ENCODE data around the gene UNC93A.

The UNC93A gene

GRCh38 chr6:167336844-167337630 is 45.9 kb downstream of the UNC93A start:
- no peak for TF ChIP-seq CTCF (IDR thresholded peaks at IDR 0.05; ENCODE audit: low read depth, low read length, missing control alignments)

GRCh38 chr6:167337675-167338449 is 46.7 kb downstream of the UNC93A start:
- DNase-seq (ENCODE audit: extremely low read depth, low read depth) = no peak
- TF ChIP-seq CTCF (IDR thresholded peaks at IDR 0.05; ENCODE audit: low read depth, low read length, missing control alignments) = no peak
- no peak overlapping the region for H3K4me3 ChIP-seq (replicated peaks; ENCODE audit: low read depth, low read length)

More at GRCh38 chr6:167336844-167337630, 45.9 kb downstream of the UNC93A start:
- no peak overlapping the region for H3K4me3 ChIP-seq (replicated peaks; ENCODE audit: low read depth, low read length)
- DNase-seq (ENCODE audit: extremely low read depth, low read depth) = no peak

- no peak for TF ChIP-seq CTCF (IDR thresholded peaks at IDR 0.05; ENCODE audit: low read depth, low read length, missing control alignments)
- DNase-seq (ENCODE audit: extremely low read depth, low read depth) = no peak
- no peak overlapping the region for H3K4me3 ChIP-seq (replicated peaks; ENCODE audit: low read depth, low read length)
Measured at GRCh38 chr6:167338541-167339117, 47.5 kb downstream of the UNC93A start.

GRCh38 chr6:167341038-167341583 is 50.0 kb downstream of the UNC93A start:
- no peak for TF ChIP-seq CTCF (IDR thresholded peaks at IDR 0.05; ENCODE audit: low read depth, low read length, missing control alignments)
- DNase-seq (ENCODE audit: extremely low read depth, low read depth) = no peak
- H3K4me3 ChIP-seq (replicated peaks; ENCODE audit: low read depth, low read length) = no peak overlapping the region

GRCh38 chr6:167341665-167342655 is 50.8 kb downstream of the UNC93A start:
- no peak overlapping the region for H3K4me3 ChIP-seq (replicated peaks; ENCODE audit: low read depth, low read length)
- TF ChIP-seq CTCF (IDR thresholded peaks at IDR 0.05; ENCODE audit: low read depth, low read length, missing control alignments) = no peak
- no peak for DNase-seq (ENCODE audit: extremely low read depth, low read depth)
